HG03439 (cell line): Measurements from ENCODE around the gene PMF1.
"Not testable (repeated sequence)": the region's sequence is repeated elsewhere in the genome, so short reads cannot be mapped to it uniquely, and the experiment has no call there.

Source experiments
- ATAC-seq: cut with Tn5 transposase; IDR thresholded peaks from one replicate; pipeline ENCODE4 v1.9.1; 2021; ENCODE audit warnings: mild to moderate bottlenecking, moderate library complexity; ENCODE audit not compliant: unreplicated experiment

Gene PMF1

GRCh38 chr1:156195853-156196252, 17.0 kb upstream of the PMF1 start:
- no peak for ATAC-seq

- ATAC-seq = no peak
Measured at GRCh38 chr1:156196445-156196844, 16.4 kb upstream of the PMF1 start.

- ATAC-seq = no peak
Measured at GRCh38 chr1:156198831-156199349, 13.9 kb upstream of the PMF1 start.

- ATAC-seq = no peak
Measured at GRCh38 chr1:156200044-156200443, 12.8 kb upstream of the PMF1 start.

GRCh38 chr1:156203331-156203730, 9.5 kb upstream of the PMF1 start:
- no peak for ATAC-seq

GRCh38 chr1:156204686-156205085, 8.1 kb upstream of the PMF1 start:
- no peak for ATAC-seq

- ATAC-seq = no peak
Measured at GRCh38 chr1:156211243-156211642, 1.6 kb upstream of the PMF1 start.

- ATAC-seq = no peak
Measured at GRCh38 chr1:156212130-156212529, 677 bp upstream of the PMF1 start.

GRCh38 chr1:156213644-156213966, 798 bp downstream of the PMF1 start:
- no peak for ATAC-seq

- no peak for ATAC-seq
Measured at GRCh38 chr1:156214024-156214748, 1.4 kb downstream of the PMF1 start.

- not testable (repeated sequence) for ATAC-seq
Measured at GRCh38 chr1:156216361-156217086, 3.7 kb downstream of the PMF1 start.

- ATAC-seq = no peak
Measured at GRCh38 chr1:156217871-156218270, 5.1 kb downstream of the PMF1 start.

GRCh38 chr1:156220226-156220625, 7.4 kb downstream of the PMF1 start:
- ATAC-seq = no peak

GRCh38 chr1:156221986-156222692, 9.3 kb downstream of the PMF1 start:
- ATAC-seq = no peak

- peak; percentile 23 for ATAC-seq
Measured at GRCh38 chr1:156225677-156226014, 12.8 kb downstream of the PMF1 start.

- peak; percentile 61 for ATAC-seq
Measured at GRCh38 chr1:156226116-156226538, 13.3 kb downstream of the PMF1 start.

- no peak for ATAC-seq
Measured at GRCh38 chr1:156226782-156227181, 14.0 kb downstream of the PMF1 start.

- ATAC-seq = no peak
Measured at GRCh38 chr1:156228501-156228900, 15.7 kb downstream of the PMF1 start.

GRCh38 chr1:156229809-156230472, 17.1 kb downstream of the PMF1 start:
- ATAC-seq = no peak

GRCh38 chr1:156230473-156230837, 17.6 kb downstream of the PMF1 start:
- no peak for ATAC-seq

- no peak for ATAC-seq
Measured at GRCh38 chr1:156232201-156232894, 19.5 kb downstream of the PMF1 start.
